ENCODE measurements around the gene KRT1.

- TF ChIP-seq GATA3 (IDR thresholded peaks at IDR 0.05; ENCODE audit: low read depth, low read length), result no peak
- no peak for TF ChIP-seq GATA2 (IDR thresholded peaks at IDR 0.05; ENCODE audit: low read depth, low read length)
Measured at GRCh38 chr12:52644078-52644415, 36.2 kb downstream of the KRT1 start.
